HEK293 (cell line): Measurements from ENCODE around the gene PPP2R5E.

Experiments used
- CTCF ChIA-PET: fragments of 350-600 bp; formaldehyde crosslinking; extraction: SDS; loops from one replicate; lab custom pipeline; 2021; ENCODE audit warnings: antibody characterized with exemption; lab: Yijun Ruan, JAX
- POLR2A ChIA-PET: fragments of 300-600 bp; formaldehyde crosslinking; extraction: SDS; loops from one replicate; lab custom pipeline; 2020; ENCODE audit warnings: antibody characterized with exemption, inconsistent platforms; lab: Yijun Ruan, JAX
- H3K27ac ChIP-seq: fragments of 200-500 bp; sonication (Bioruptor generic); 2 replicates; pipeline ENCODE4 v1.5.1; 2014; ENCODE audit warnings: low read depth, low read length, control low read depth, inconsistent platforms; ENCODE audit errors: extremely low read depth
- H3K36me3 ChIP-seq, 2 experiments: fragments of 200-500 bp in 1 of 2; sonication (Bioruptor generic) in 1 of 2; 1 replicate in 1 of 2; 2 replicates in 1 of 2; pipeline ENCODE4 v1.5.1; 2014 to 2017; ENCODE audit warnings: inconsistent platforms in 2 of 2, low read length in 2 of 2; ENCODE audit not compliant: control insufficient read depth in 2 of 2, insufficient read depth in 1 of 2
- H3K4me1 ChIP-seq: fragments of 200-500 bp; sonication (Bioruptor generic); 2 replicates; pipeline ENCODE4 v1.5.1; 2014; ENCODE audit warnings: mild to moderate bottlenecking, low read length, inconsistent platforms; ENCODE audit not compliant: control insufficient read depth, insufficient read depth
- H3K4me3 ChIP-seq: 2 replicates; pipeline ENCODE4 v1.5.1; 2011; ENCODE audit warnings: low read depth, mild to moderate bottlenecking, control low read depth, low read length, moderate library complexity
- H3K9me3 ChIP-seq: fragments of 200-500 bp; sonication (Bioruptor generic); 2 replicates; pipeline ENCODE4 v1.5.1; 2014; ENCODE audit warnings: low read depth, low read length, inconsistent platforms; ENCODE audit not compliant: control insufficient read depth, insufficient read depth
- GLIS1 ChIP-seq: fragments of 450-650 bp; formaldehyde crosslinking; IDR thresholded peaks from 2 replicates; pipeline ENCODE4 v1.5.1; 2016; ENCODE audit warnings: missing biosample characterization, missing genetic modification characterization
- KLF1 ChIP-seq: fragments of 450-650 bp; formaldehyde crosslinking; IDR thresholded peaks from 2 replicates; pipeline ENCODE4 v1.5.1; 2016; ENCODE audit warnings: missing biosample characterization, missing genetic modification characterization
- KLF10 ChIP-seq: fragments of 450-650 bp; IDR thresholded peaks from 2 replicates; pipeline ENCODE4 v1.5.1; 2018; ENCODE audit warnings: missing biosample characterization, mild to moderate bottlenecking, missing genetic modification characterization
- KLF7 ChIP-seq: fragments of 450-650 bp; formaldehyde crosslinking; IDR thresholded peaks from 2 replicates; pipeline ENCODE4 v1.5.1; 2016; ENCODE audit warnings: missing biosample characterization, missing genetic modification characterization, borderline replicate concordance
- TCF7L2 ChIP-seq: IDR thresholded peaks from 2 replicates; pipeline ENCODE4 v1.6.1; 2011; ENCODE audit warnings: low read depth, mild to moderate bottlenecking, inconsistent platforms, low read length, moderate library complexity, borderline replicate concordance
- ZBTB1 ChIP-seq: fragments of 450-650 bp; formaldehyde crosslinking; IDR thresholded peaks from 2 replicates; pipeline ENCODE4 v1.5.1; 2016; ENCODE audit warnings: missing biosample characterization, missing genetic modification characterization
- ZBTB44 ChIP-seq: fragments of 450-650 bp; IDR thresholded peaks from 2 replicates; pipeline ENCODE4 v1.5.1; 2018; ENCODE audit warnings: missing biosample characterization, mild to moderate bottlenecking, missing genetic modification characterization
- ZFP41 ChIP-seq: fragments of 450-650 bp; formaldehyde crosslinking; IDR thresholded peaks from 2 replicates; pipeline ENCODE4 v1.5.1; 2016; ENCODE audit warnings: missing biosample characterization, missing genetic modification characterization, borderline replicate concordance
- ZNF10 ChIP-seq: fragments of 450-650 bp; formaldehyde crosslinking; IDR thresholded peaks from 2 replicates; pipeline ENCODE4 v1.5.1; 2017; ENCODE audit warnings: missing biosample characterization, missing genetic modification characterization
- ZNF211 ChIP-seq: fragments of 450-650 bp; formaldehyde crosslinking; IDR thresholded peaks from 2 replicates; pipeline ENCODE4 v1.5.1; 2016; ENCODE audit warnings: low read depth, missing biosample characterization, missing genetic modification characterization
- ZNF311 ChIP-seq: fragments of 450-650 bp; formaldehyde crosslinking; IDR thresholded peaks from 2 replicates; pipeline ENCODE4 v1.5.1; 2017; ENCODE audit warnings: missing biosample characterization, missing genetic modification characterization, borderline replicate concordance
- ZNF362 ChIP-seq: fragments of 450-650 bp; formaldehyde crosslinking; IDR thresholded peaks from 2 replicates; pipeline ENCODE4 v1.5.1; 2016; ENCODE audit warnings: missing biosample characterization, missing genetic modification characterization
- ZNF48 ChIP-seq: fragments of 450-650 bp; formaldehyde crosslinking; IDR thresholded peaks from 2 replicates; pipeline ENCODE4 v1.5.1; 2016; ENCODE audit warnings: missing biosample characterization, missing genetic modification characterization
- ZNF529 ChIP-seq: fragments of 450-650 bp; formaldehyde crosslinking; IDR thresholded peaks from 2 replicates; pipeline ENCODE4 v1.5.1; 2017; ENCODE audit warnings: missing genetic modification characterization, missing biosample characterization; ENCODE audit not compliant: insufficient replicate concordance
- ZNF610 ChIP-seq: fragments of 450-650 bp; formaldehyde crosslinking; IDR thresholded peaks from 2 replicates; pipeline ENCODE4 v1.5.1; 2016; ENCODE audit warnings: missing biosample characterization, missing genetic modification characterization, borderline replicate concordance
- ZNF76 ChIP-seq: fragments of 450-650 bp; formaldehyde crosslinking; IDR thresholded peaks from 2 replicates; pipeline ENCODE4; 2016; ENCODE audit warnings: low read depth, missing biosample characterization, missing genetic modification characterization, borderline replicate concordance
- ZNF768 ChIP-seq: fragments of 450-650 bp; formaldehyde crosslinking; IDR thresholded peaks from 2 replicates; pipeline ENCODE4 v1.5.1; 2018; ENCODE audit warnings: missing biosample characterization, mild to moderate bottlenecking, missing genetic modification characterization
- ZNF843 ChIP-seq: fragments of 450-650 bp; formaldehyde crosslinking; IDR thresholded peaks from 2 replicates; pipeline ENCODE4 v1.5.1; 2016; ENCODE audit warnings: missing biosample characterization, missing genetic modification characterization
- TF ChIP-seq, protein P1 (sequence below): fragments of 450-650 bp; formaldehyde crosslinking; IDR thresholded peaks from 2 replicates; pipeline ENCODE4 v1.5.1; 2016; ENCODE audit warnings: missing biosample characterization, missing genetic modification characterization
- TF ChIP-seq, protein P2 (sequence below): fragments of 450-650 bp; formaldehyde crosslinking; IDR thresholded peaks from 2 replicates; pipeline ENCODE4 v1.5.1; 2016; ENCODE audit warnings: missing biosample characterization, missing genetic modification characterization

PPP2R5E gene

DNA sequence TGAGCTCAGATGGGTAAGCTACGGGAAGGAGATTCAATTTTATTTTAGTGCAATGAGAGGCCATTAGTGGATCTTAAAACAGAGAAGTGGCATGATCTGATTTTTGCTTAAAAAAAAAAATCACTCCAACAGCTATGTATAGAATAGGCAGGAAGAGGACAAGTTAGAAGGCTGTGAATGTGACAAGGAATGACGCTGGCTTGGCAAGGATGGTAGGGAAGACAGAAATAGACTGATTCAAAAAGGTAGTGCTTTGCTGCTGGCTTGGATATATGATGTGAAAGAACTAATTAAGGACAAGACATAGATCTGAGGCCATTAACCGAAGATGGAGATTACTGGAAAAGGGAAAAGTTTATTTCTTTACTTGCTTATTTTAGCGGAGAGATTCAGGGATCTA is 119.3 kb downstream of the PPP2R5E start:
- H3K36me3 ChIP-seq: peaks cover 0 to 26% of the 10 kb centered on the region in 2 experiments; a peak in 1 of 3 replicates
- ChIA-PET POLR2A (no interaction called here), CTCF (no interaction called here)
- TF ChIP-seq ZNF311 (tag by site-specific recombination): no peak
- no peak for TF ChIP-seq ZNF362 (tag by site-specific recombination)
- H3K4me1 ChIP-seq: 0 out of 2 replicates have a peak, but pooled peaks cover 4% of the 10 kb centered on the region
- no peaks in the 10 kb centered on the region for H3K9me3 ChIP-seq
- no peak overlapping the region for H3K27ac ChIP-seq
- no peak overlapping the region for H3K4me3 ChIP-seq

- H3K36me3 ChIP-seq: peaks cover 0 to 26% of the 10 kb centered on the region in 2 experiments; a peak in 1 of 3 replicates
- no peak overlapping the region for H3K27ac ChIP-seq
- ChIA-PET POLR2A (no interaction called here), CTCF (no interaction called here)
- 0 out of 2 replicates have a peak, but pooled peaks cover 4% of the 10 kb centered on the region for H3K4me1 ChIP-seq
- no peak overlapping the region for H3K4me3 ChIP-seq
- no peaks in the 10 kb centered on the region for H3K9me3 ChIP-seq
- no peak for TF ChIP-seq ZFP41
- TF ChIP-seq, protein P1, sequence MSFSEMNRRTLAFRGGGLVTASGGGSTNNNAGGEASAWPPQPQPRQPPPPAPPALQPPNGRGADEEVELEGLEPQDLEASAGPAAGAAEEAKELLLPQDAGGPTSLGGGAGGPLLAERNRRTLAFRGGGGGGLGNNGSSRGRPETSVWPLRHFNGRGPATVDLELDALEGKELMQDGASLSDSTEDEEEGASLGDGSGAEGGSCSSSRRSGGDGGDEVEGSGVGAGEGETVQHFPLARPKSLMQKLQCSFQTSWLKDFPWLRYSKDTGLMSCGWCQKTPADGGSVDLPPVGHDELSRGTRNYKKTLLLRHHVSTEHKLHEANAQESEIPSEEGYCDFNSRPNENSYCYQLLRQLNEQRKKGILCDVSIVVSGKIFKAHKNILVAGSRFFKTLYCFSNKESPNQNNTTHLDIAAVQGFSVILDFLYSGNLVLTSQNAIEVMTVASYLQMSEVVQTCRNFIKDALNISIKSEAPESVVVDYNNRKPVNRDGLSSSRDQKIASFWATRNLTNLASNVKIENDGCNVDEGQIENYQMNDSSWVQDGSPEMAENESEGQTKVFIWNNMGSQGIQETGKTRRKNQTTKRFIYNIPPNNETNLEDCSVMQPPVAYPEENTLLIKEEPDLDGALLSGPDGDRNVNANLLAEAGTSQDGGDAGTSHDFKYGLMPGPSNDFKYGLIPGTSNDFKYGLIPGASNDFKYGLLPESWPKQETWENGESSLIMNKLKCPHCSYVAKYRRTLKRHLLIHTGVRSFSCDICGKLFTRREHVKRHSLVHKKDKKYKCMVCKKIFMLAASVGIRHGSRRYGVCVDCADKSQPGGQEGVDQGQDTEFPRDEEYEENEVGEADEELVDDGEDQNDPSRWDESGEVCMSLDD (tag by site-specific recombination): no peak
- TF ChIP-seq ZNF768: no peak
- no peak for TF ChIP-seq ZNF529 (tag by site-specific recombination)
- no peak for TF ChIP-seq ZNF76
- TF ChIP-seq ZNF211 (tag by site-specific recombination): no peak
- no peak for TF ChIP-seq ZBTB1 (tag by site-specific recombination)
- TF ChIP-seq, protein P2, sequence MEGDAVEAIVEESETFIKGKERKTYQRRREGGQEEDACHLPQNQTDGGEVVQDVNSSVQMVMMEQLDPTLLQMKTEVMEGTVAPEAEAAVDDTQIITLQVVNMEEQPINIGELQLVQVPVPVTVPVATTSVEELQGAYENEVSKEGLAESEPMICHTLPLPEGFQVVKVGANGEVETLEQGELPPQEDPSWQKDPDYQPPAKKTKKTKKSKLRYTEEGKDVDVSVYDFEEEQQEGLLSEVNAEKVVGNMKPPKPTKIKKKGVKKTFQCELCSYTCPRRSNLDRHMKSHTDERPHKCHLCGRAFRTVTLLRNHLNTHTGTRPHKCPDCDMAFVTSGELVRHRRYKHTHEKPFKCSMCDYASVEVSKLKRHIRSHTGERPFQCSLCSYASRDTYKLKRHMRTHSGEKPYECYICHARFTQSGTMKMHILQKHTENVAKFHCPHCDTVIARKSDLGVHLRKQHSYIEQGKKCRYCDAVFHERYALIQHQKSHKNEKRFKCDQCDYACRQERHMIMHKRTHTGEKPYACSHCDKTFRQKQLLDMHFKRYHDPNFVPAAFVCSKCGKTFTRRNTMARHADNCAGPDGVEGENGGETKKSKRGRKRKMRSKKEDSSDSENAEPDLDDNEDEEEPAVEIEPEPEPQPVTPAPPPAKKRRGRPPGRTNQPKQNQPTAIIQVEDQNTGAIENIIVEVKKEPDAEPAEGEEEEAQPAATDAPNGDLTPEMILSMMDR: no peak
- no peak for TF ChIP-seq ZNF48 (tag by site-specific recombination)
- TF ChIP-seq ZBTB44: no peak
- TF ChIP-seq KLF1: no peak
- no peak for TF ChIP-seq ZNF10 (tag by site-specific recombination)
- no peak for TF ChIP-seq ZNF610 (tag by site-specific recombination)
- TF ChIP-seq ZNF843: no peak
- TF ChIP-seq TCF7L2: no peak
- no peak for TF ChIP-seq GLIS1 (tag by site-specific recombination)
- no peak for TF ChIP-seq KLF7
- TF ChIP-seq KLF10 (tag by site-specific recombination): no peak
- TF ChIP-seq ZNF362 (tag by site-specific recombination): no peak
- TF ChIP-seq, all 188 proteins: peak for 0
Measured at GRCh38 chr14:63423381-63423780, 119.8 kb downstream of the PPP2R5E start.
